A549 (cell line): ENCODE measurements around the gene CDR2. TPM values are rescaled to one million over a fixed set of nuclear protein-coding genes. Genes with fewer than 3 reads are reported as not detected.

Experiments used
- ATAC-seq, 2 experiments: fragments of 200-7000 bp in 1 of 2; fragments of >200 bp in 1 of 2; cut with Nextera tagmentation in 1 of 2; cut with Tn5 transposase in 1 of 2; 3 replicates each; pipeline versions ENCODE4 v1.8.0 to v1.9.1; 2018 to 2020; ENCODE audit warnings: mild to moderate bottlenecking in 1 of 2, moderate library complexity in 1 of 2
- CTCF ChIA-PET: fragments of 300-600 bp; sonication (Branson Sonifier 250); formaldehyde crosslinking; extraction: SDS; loops from one replicate; lab custom pipeline; 2021; ENCODE audit warnings: antibody characterized with exemption, inconsistent platforms; lab: Yijun Ruan, JAX
- POLR2A ChIA-PET: fragments of 350-600 bp; formaldehyde crosslinking; extraction: SDS; loops from one replicate; lab custom pipeline; 2021; ENCODE audit warnings: antibody characterized with exemption, inconsistent platforms; lab: Yijun Ruan, JAX
- DNase-seq, 2 experiments: peaks; one replicate each; pipeline versions ENCODE4 v3.0.0 to v3.0.0-alpha.2; 2011 to 2016; ENCODE audit warnings: low read depth in 1 of 2, low spot score in 1 of 2
- FAIRE-seq: peaks from 2 replicates; lab custom pipeline; 2011; peaks lifted over from hg19 to GRCh38; lab: Jason Lieb, UNC
- H3K27ac ChIP-seq, 2 experiments: fragments of >200 bp; sonication (Bioruptor Twin); formaldehyde crosslinking; 3 replicates each; pipeline ENCODE4 v1.5.1; 2016 to 2017
- H3K4me1 ChIP-seq: fragments of >200 bp; sonication (Bioruptor Twin); formaldehyde crosslinking; 3 replicates; pipeline ENCODE4 v1.6.1; 2016
- H3K4me2 ChIP-seq: fragments of >200 bp; sonication (Bioruptor Twin); formaldehyde crosslinking; 3 replicates; pipeline ENCODE4 v1.6.1; 2016
- H3K4me3 ChIP-seq: fragments of >200 bp; sonication (Bioruptor Twin); formaldehyde crosslinking; 3 replicates; pipeline ENCODE4 v1.5.1; 2016
- H3K9me3 ChIP-seq: fragments of >200 bp; sonication (Bioruptor Twin); formaldehyde crosslinking; 3 replicates; pipeline ENCODE4 v1.6.1; 2016
- BHLHE40 ChIP-seq: IDR thresholded peaks from 2 replicates; pipeline ENCODE4 v1.6.1; 2012; ENCODE audit warnings: low read depth, low read length, inconsistent platforms
- CBX8 ChIP-seq: fragments of 200-600 bp; sonication (generic); IDR thresholded peaks from 2 replicates; pipeline ENCODE4 v1.6.1; 2016
- CEBPB ChIP-seq, 2 experiments: fragments of >200 bp in 1 of 2; sonication (Bioruptor Twin) in 1 of 2; formaldehyde crosslinking in 1 of 2; IDR thresholded peaks; 2 replicates each; pipeline ENCODE4 v1.6.1; 2012 to 2016
- EHF ChIP-seq: fragments of 250-450 bp; sonication (Bioruptor Pico); IDR thresholded peaks from 2 replicates; pipeline ENCODE4 v1.5.0; 2020; ENCODE audit warnings: mild to moderate bottlenecking
- EHMT2 ChIP-seq: fragments of 200-600 bp; sonication (generic); IDR thresholded peaks from 2 replicates; pipeline ENCODE4 v1.6.1; 2016; ENCODE audit warnings: antibody characterized with exemption, low read depth, mild to moderate bottlenecking, moderate library complexity
- EP300 ChIP-seq, 2 experiments: fragments of >200 bp; sonication (Bioruptor Twin); formaldehyde crosslinking; IDR thresholded peaks; 2 replicates in 1 of 2; 3 replicates in 1 of 2; pipeline ENCODE4 v1.6.1; 2016 to 2017
- FOSB ChIP-seq: fragments of 250-450 bp; sonication (Bioruptor Pico); IDR thresholded peaks from 2 replicates; pipeline ENCODE4 v1.5.0; 2020; ENCODE audit warnings: mild to moderate bottlenecking, moderate library complexity
- FOXS1 ChIP-seq: fragments of 250-450 bp; sonication (Bioruptor Pico); IDR thresholded peaks from 2 replicates; pipeline ENCODE4 v1.5.0; 2020; ENCODE audit warnings: mild to moderate bottlenecking, moderate library complexity
- GATA3 ChIP-seq: IDR thresholded peaks from 2 replicates; pipeline ENCODE4 v1.6.1; 2012; ENCODE audit warnings: borderline replicate concordance
- JUN ChIP-seq, 2 experiments: fragments of >200 bp; sonication (Bioruptor Twin); formaldehyde crosslinking; IDR thresholded peaks; 2 replicates in 1 of 2; 3 replicates in 1 of 2; pipeline ENCODE4 v1.6.1; 2016 to 2017
- MAFK ChIP-seq: fragments of 450-650 bp; IDR thresholded peaks from 2 replicates; pipeline ENCODE4 v1.6.1; 2014; ENCODE audit not compliant: partially characterized antibody
- MYC ChIP-seq: IDR thresholded peaks from 2 replicates; pipeline ENCODE4 v1.6.1; 2012; ENCODE audit warnings: mild to moderate bottlenecking, inconsistent platforms, low read length, improper control_type of control experiment, borderline replicate concordance
- NR3C1 ChIP-seq: fragments of >200 bp; sonication (Bioruptor Twin); formaldehyde crosslinking; IDR thresholded peaks from 3 replicates; pipeline ENCODE4 v1.6.1; 2017
- PHF8 ChIP-seq: fragments of 200-600 bp; sonication (generic); IDR thresholded peaks from 2 replicates; pipeline ENCODE4 v1.6.1; 2016; ENCODE audit warnings: low read depth, mild to moderate bottlenecking, antibody characterized with exemption, moderate library complexity, borderline replicate concordance
- POLR2AphosphoS2 ChIP-seq: conservative IDR thresholded peaks from 2 replicates; pipeline ENCODE4 v1.6.1; 2012; ENCODE audit warnings: low read length, improper control_type of control experiment, inconsistent platforms
- RAD21 ChIP-seq, 2 experiments: fragments of >200 bp in 1 of 2; sonication (Bioruptor Twin) in 1 of 2; formaldehyde crosslinking in 1 of 2; IDR thresholded peaks in 1 of 2; conservative IDR thresholded peaks in 1 of 2; 2 replicates in 1 of 2; 3 replicates in 1 of 2; pipeline ENCODE4 v1.6.1; 2012 to 2018; ENCODE audit warnings: inconsistent platforms in 1 of 2
- RARB ChIP-seq: fragments of 250-450 bp; sonication (Bioruptor Pico); IDR thresholded peaks from 2 replicates; pipeline ENCODE4 v1.8.0; 2021; ENCODE audit warnings: mild to moderate bottlenecking, moderate library complexity
- SREBF2 ChIP-seq: fragments of 450-650 bp; IDR thresholded peaks from 2 replicates; pipeline ENCODE4 v1.6.1; 2014; ENCODE audit warnings: mild to moderate bottlenecking, moderate library complexity
- TFCP2L1 ChIP-seq: fragments of 250-450 bp; sonication (Bioruptor Pico); IDR thresholded peaks from 2 replicates; pipeline ENCODE4 v1.5.0; 2021; ENCODE audit warnings: mild to moderate bottlenecking
- USF2 ChIP-seq: fragments of 450-650 bp; IDR thresholded peaks from 2 replicates; pipeline ENCODE4 v1.6.1; 2014; ENCODE audit warnings: antibody characterized with exemption
- WGBS: methylation state at CpG from one replicate; pipeline ENCODE4 v1.1.6; 2017; ENCODE audit errors: missing lambda C conversion rate; 5-methylcytosine and 5-hydroxymethylcytosine counted together
- polyA plus RNA-seq, 4 experiments: library from polyadenylated mRNA; depleted of rRNA in 3 of 4; stranded (reverse); fragments of >200 nt; fragmentation: RNase III in 1 of 4; extraction: RNeasy Plus Mini Kit Qiagen cat#74134 plus additional on column Dnase treatment in 1 of 4; gene quantifications; 2 replicates in 3 of 4; 3 replicates in 1 of 4; pipeline ENCODE4 v1.2.3, GENCODE V29; 2011 to 2017
- TF ChIP-seq, protein P1 (sequence below): IDR thresholded peaks from 2 replicates; pipeline ENCODE4 v1.6.1; 2012

CDR2 gene
- polyA plus RNA-seq, 2 of the 4 experiments (the other 2 are of a cell fraction) = 29.3 to 44.3 TPM

- Histone ChIP-seq H3K4me1 (no peaks in the 10 kb centered on the region), H3K9me3 (no peaks in the 10 kb centered on the region), H3K4me2 (no peak overlapping the region)
- POLR2A ChIA-PET = no interaction called here
- TF ChIP-seq GATA3 (no peak), JUN (IDR thresholded peaks at IDR 0.05) (no peak), RARB (CRISPR knock-in tag) (no peak), MAFK (no peak), CBX8 (no peak), EP300 (IDR thresholded peaks at IDR 0.05) (no peak), MYC (no peak), BHLHE40 (no peak)
- TF ChIP-seq, all 56 proteins: peak for 0
- CTCF ChIA-PET = interaction anchor here (0.7 to 1.9 kb wide), 6 partner anchors 12 to 1158 kb away, joined by 3 to 6 read pairs (median 4); no protein-coding TSS in a partner anchor
- 87% methylated on average over 36 of the region's 37 CpGs for WGBS
- Histone ChIP-seq H3K4me3 (no peak overlapping the region), H3K27ac (no peak overlapping the region)
- FAIRE-seq (no peak), DNase-seq (no peak), ATAC-seq (no peak)
Observed at GRCh38 chr16:22314661-22315626, 59.5 kb downstream of the CDR2 start.

DNA sequence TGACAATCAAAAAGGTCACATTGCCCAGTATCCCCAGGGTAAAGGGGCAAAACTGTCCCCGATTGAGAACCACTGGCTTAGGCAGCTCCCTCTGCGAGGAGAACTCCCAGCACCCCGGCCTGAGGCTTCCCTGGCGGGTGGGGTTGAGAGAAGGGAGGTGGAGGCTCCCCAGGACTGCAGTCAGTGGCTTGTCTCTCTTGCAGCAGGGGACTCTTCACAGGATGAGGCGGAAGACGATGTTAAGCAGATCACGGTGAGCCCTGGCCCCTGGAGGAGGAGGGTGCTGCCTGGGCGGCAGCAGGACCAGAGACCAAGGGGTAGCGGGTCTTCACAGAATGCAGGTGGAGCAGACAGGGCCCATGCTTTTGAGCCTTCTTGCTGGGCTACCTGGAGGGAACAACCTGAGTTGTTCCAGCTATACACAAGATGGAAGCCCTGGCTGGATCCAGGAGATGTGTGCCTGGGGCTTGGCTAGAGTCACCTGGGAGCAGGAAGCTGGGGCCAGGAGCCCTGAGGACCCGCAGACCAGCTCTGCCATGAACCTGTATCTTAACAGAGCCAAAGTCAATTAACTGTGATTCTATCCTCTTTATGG is 60.4 kb downstream of the CDR2 start:
- no peaks in the 10 kb centered on the region for H3K9me3 ChIP-seq
- no peaks in the 10 kb centered on the region for H3K4me1 ChIP-seq
- FAIRE-seq = no peak
- no peak overlapping the region for H3K4me3 ChIP-seq
- ATAC-seq = no peak
- H3K4me2 ChIP-seq = no peak overlapping the region
- POLR2A ChIA-PET = no interaction called here
- 87% methylated on average over 10 of the region's 10 CpGs for WGBS
- TF ChIP-seq, protein P1, sequence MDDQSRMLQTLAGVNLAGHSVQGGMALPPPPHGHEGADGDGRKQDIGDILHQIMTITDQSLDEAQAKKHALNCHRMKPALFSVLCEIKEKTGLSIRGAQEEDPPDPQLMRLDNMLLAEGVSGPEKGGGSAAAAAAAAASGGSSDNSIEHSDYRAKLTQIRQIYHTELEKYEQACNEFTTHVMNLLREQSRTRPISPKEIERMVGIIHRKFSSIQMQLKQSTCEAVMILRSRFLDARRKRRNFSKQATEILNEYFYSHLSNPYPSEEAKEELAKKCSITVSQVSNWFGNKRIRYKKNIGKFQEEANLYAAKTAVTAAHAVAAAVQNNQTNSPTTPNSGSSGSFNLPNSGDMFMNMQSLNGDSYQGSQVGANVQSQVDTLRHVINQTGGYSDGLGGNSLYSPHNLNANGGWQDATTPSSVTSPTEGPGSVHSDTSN = no peak
- TF ChIP-seq CEBPB (IDR thresholded peaks at IDR 0.05) = no peak
- TF ChIP-seq MYC = no peak
- no peak for TF ChIP-seq SREBF2
- TF ChIP-seq USF2 = no peak
- no peak for TF ChIP-seq TFCP2L1 (CRISPR knock-in tag)
- TF ChIP-seq FOSB (CRISPR knock-in tag) = no peak
- no peak for TF ChIP-seq EHMT2
- no peak for TF ChIP-seq NR3C1
- no peak for TF ChIP-seq RARB (CRISPR knock-in tag)
- no peak for TF ChIP-seq PHF8
- TF ChIP-seq CBX8 = no peak
- no peak for TF ChIP-seq EHF (CRISPR knock-in tag)
- TF ChIP-seq FOXS1 (CRISPR knock-in tag) = no peak
- TF ChIP-seq POLR2AphosphoS2 = no peak
- TF ChIP-seq RAD21 (conservative IDR thresholded peaks at IDR 0.05 in 1 of 2, IDR thresholded peaks at IDR 0.05 in 1 of 2) = no peak
- TF ChIP-seq, all 56 proteins: peak for 0
- CTCF ChIA-PET = interaction anchor here (0.7 to 6.0 kb wide), 5 partner anchors 11 to 1157 kb away, joined by 3 to 42 read pairs (median 4); no protein-coding TSS in a partner anchor
- H3K27ac ChIP-seq = no peak overlapping the region
- DNase-seq = no peak
